Smooth muscle cell (in vitro differentiated cells): ENCODE results near the gene IL17RD. TPM values are rescaled to one million over a fixed set of nuclear protein-coding genes. Genes with fewer than 3 reads are reported as not detected.

ENCODE experiments used
- DNase-seq: peaks from one replicate; lab custom pipeline; 2025; ENCODE audit not compliant: unreplicated experiment; lab: John Stamatoyannopoulos, UW
- H2AFZ ChIP-seq: fragments of 200-600 bp; sonication (generic); 2 replicates; pipeline ENCODE4 v1.6.0; 2016; ENCODE audit warnings: antibody characterized with exemption, low read depth, mild to moderate bottlenecking
- H3F3A ChIP-seq: fragments of 200-600 bp; sonication (generic); 2 replicates; pipeline ENCODE4 v1.6.0; 2017; ENCODE audit warnings: antibody characterized with exemption, low read depth
- H3K27ac ChIP-seq: fragments of 200-600 bp; sonication (generic); 2 replicates; pipeline ENCODE4 v1.5.1; 2016; ENCODE audit warnings: low read depth, mild to moderate bottlenecking
- H3K27me3 ChIP-seq: fragments of 200-600 bp; sonication (generic); 2 replicates; pipeline ENCODE4 v1.6.1; 2016; ENCODE audit warnings: low read depth, mild to moderate bottlenecking
- H3K36me3 ChIP-seq: fragments of 200-600 bp; sonication (generic); 2 replicates; pipeline ENCODE4 v1.5.1; 2016; ENCODE audit warnings: low read depth
- H3K4me1 ChIP-seq: fragments of 200-600 bp; sonication (generic); 2 replicates; pipeline ENCODE4 v1.5.1; 2016; ENCODE audit warnings: low read depth
- H3K4me2 ChIP-seq: fragments of 200-600 bp; sonication (generic); 2 replicates; pipeline ENCODE4 v1.6.0; 2016; ENCODE audit warnings: mild to moderate bottlenecking
- H3K4me3 ChIP-seq: fragments of 200-600 bp; sonication (generic); 2 replicates; pipeline ENCODE4 v1.5.1; 2016; ENCODE audit warnings: mild to moderate bottlenecking
- H3K79me2 ChIP-seq: fragments of 200-600 bp; sonication (generic); 2 replicates; pipeline ENCODE4 v1.6.0; 2016; ENCODE audit warnings: low read depth, mild to moderate bottlenecking
- H3K9ac ChIP-seq: fragments of 200-600 bp; sonication (generic); 2 replicates; pipeline ENCODE4 v1.6.0; 2016; ENCODE audit warnings: low read depth
- H3K9me3 ChIP-seq: fragments of 200-600 bp; sonication (generic); replicated peaks from 2 replicates; pipeline ENCODE4 v1.5.1; 2016; ENCODE audit warnings: low read depth
- H4K20me1 ChIP-seq: fragments of 200-600 bp; sonication (generic); 2 replicates; pipeline ENCODE4 v1.6.0; 2016; ENCODE audit warnings: low read depth
- CTCF ChIP-seq: fragments of 200-600 bp; sonication (generic); IDR thresholded peaks from 2 replicates; pipeline ENCODE4 v1.5.1; 2017; ENCODE audit warnings: borderline replicate concordance, mild to moderate bottlenecking, antibody characterized with exemption; ENCODE audit not compliant: insufficient read depth, poor library complexity, severe bottlenecking
- WGBS: methylation state at CpG from one replicate; pipeline ENCODE4 v1.1.7; 2016; ENCODE audit warnings: low lambda C conversion rate; 5-methylcytosine and 5-hydroxymethylcytosine counted together
- polyA plus RNA-seq: library from polyadenylated mRNA; unstranded; fragments of >200 nt; fragmentation: Nextera tagmentation; extraction: Ambion mirVana; gene quantifications from 2 replicates; pipeline ENCODE4 v1.2.1, GENCODE V29; 2016
- total RNA-seq: library from RNA; depleted of rRNA; stranded (reverse); fragments of >200 nt; gene quantifications from 2 replicates; pipeline ENCODE4 v1.2.3, GENCODE V29; 2014

IL17RD gene
- total and polyA plus RNA-seq, 2 experiments from 2014 or later: 0.59 to 1.9 TPM

- no peaks in the 10 kb centered on the region for H3K27me3 ChIP-seq
- no peaks in the 10 kb centered on the region for H3K4me1 ChIP-seq
- H3K27ac ChIP-seq: peak overlapping the region; percentile 30
- H3K4me2 ChIP-seq: no peak overlapping the region
- peak; percentile 3 for DNase-seq
- H3K9ac ChIP-seq: no peak overlapping the region
- no peaks in the 10 kb centered on the region for H3F3A ChIP-seq
- H3K36me3 ChIP-seq: no peaks in the 10 kb centered on the region
- no peaks in the 10 kb centered on the region for H4K20me1 ChIP-seq
- no peak for TF ChIP-seq CTCF
- no peak overlapping the region for H3K4me3 ChIP-seq
- WGBS: 54% methylated on average over 11 of the region's 11 CpGs
- no peaks in the 10 kb centered on the region for H3K9me3 ChIP-seq
- no peaks in the 10 kb centered on the region for H3K79me2 ChIP-seq
- no peak overlapping the region for H2AFZ ChIP-seq
Observed at GRCh38 chr3:57068437-57069089, 96.6 kb downstream of the IL17RD start.

GRCh38 chr3:57066471-57066870, 98.7 kb downstream of the IL17RD start:
- H3K4me1 ChIP-seq: no peaks in the 10 kb centered on the region
- TF ChIP-seq CTCF: no peak
- no peak overlapping the region for H3K9ac ChIP-seq
- no peaks in the 10 kb centered on the region for H3K36me3 ChIP-seq
- H2AFZ ChIP-seq: no peak overlapping the region
- no peaks in the 10 kb centered on the region for H3K27me3 ChIP-seq
- H3K9me3 ChIP-seq: no peaks in the 10 kb centered on the region
- H3K4me3 ChIP-seq: no peak overlapping the region
- H3K4me2 ChIP-seq: no peak overlapping the region
- H3F3A ChIP-seq: peaks cover 2% of the 10 kb centered on the region
- 94% methylated on average over 6 of the region's 6 CpGs for WGBS
- DNase-seq: no peak
- no peak overlapping the region for H3K27ac ChIP-seq
- no peaks in the 10 kb centered on the region for H4K20me1 ChIP-seq
- no peaks in the 10 kb centered on the region for H3K79me2 ChIP-seq

DNA sequence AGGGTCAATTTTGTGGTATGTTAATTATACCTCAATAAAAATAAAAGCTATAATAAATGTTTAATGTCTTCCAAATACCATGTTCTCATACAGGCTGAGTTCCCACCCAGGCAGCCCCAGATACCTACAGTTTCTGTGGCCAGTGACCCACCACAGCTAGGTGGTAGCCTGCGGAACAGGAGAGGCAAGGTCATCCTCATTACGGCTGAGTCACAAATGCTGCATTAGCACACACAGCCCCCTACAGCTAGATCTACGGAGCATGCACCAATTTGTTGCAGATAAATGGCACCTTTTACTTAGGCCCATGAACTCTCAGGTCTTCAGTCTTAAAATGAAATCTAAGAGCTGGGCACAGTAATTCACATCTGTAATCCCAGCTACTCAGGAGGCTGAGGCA, 99.6 kb downstream of the IL17RD start:
- no peak overlapping the region for H3K4me2 ChIP-seq
- H3K4me3 ChIP-seq: no peak overlapping the region
- no peak overlapping the region for H3K9ac ChIP-seq
- no peak for TF ChIP-seq CTCF
- DNase-seq: no peak
- 61% methylated on average over 3 of the region's 3 CpGs for WGBS
- H3K79me2 ChIP-seq: no peaks in the 10 kb centered on the region
- H3K27me3 ChIP-seq: no peaks in the 10 kb centered on the region
- H3F3A ChIP-seq: peaks cover 9% of the 10 kb centered on the region
- no peaks in the 10 kb centered on the region for H4K20me1 ChIP-seq
- H3K4me1 ChIP-seq: peaks cover 5% of the 10 kb centered on the region
- H3K9me3 ChIP-seq: no peaks in the 10 kb centered on the region
- H3K36me3 ChIP-seq: no peaks in the 10 kb centered on the region
- no peak overlapping the region for H3K27ac ChIP-seq
- no peak overlapping the region for H2AFZ ChIP-seq

GRCh38 chr3:57064572-57064971, 100.6 kb downstream of the IL17RD start:
- H3K4me1 ChIP-seq: peaks cover 12% of the 10 kb centered on the region
- no peak overlapping the region for H3K9ac ChIP-seq
- no peak overlapping the region for H3K27ac ChIP-seq
- H4K20me1 ChIP-seq: no peaks in the 10 kb centered on the region
- no peak overlapping the region for H3K4me3 ChIP-seq
- H3K27me3 ChIP-seq: no peaks in the 10 kb centered on the region
- H3K9me3 ChIP-seq: no peaks in the 10 kb centered on the region
- no peak for TF ChIP-seq CTCF
- H2AFZ ChIP-seq: no peak overlapping the region
- no peak for DNase-seq
- no peaks in the 10 kb centered on the region for H3K36me3 ChIP-seq
- H3F3A ChIP-seq: peaks cover 9% of the 10 kb centered on the region
- no peak overlapping the region for H3K4me2 ChIP-seq
- WGBS: 89% methylated on average over 2 of the region's 2 CpGs
- H3K79me2 ChIP-seq: no peaks in the 10 kb centered on the region
